Measurements from ENCODE around the gene ISYNA1. TPM values are rescaled to one million over a fixed set of nuclear protein-coding genes. Genes with fewer than 3 reads are reported as not detected.

The ISYNA1 gene
- total RNA-seq, 1 experiment from 2014 or later = 6.8 TPM

- DNase-seq (ENCODE audit: unreplicated experiment) = no peak
- no peak for TF ChIP-seq CTCF (IDR thresholded peaks at IDR 0.05; ENCODE audit: unreplicated experiment)
- Mint-ChIP-seq H3K36me3 (ENCODE audit: insufficient read depth, unreplicated experiment) (no peaks in the 10 kb centered on the region), H3K4me3 (ENCODE audit: unreplicated experiment) (no peak overlapping the region), H3K27me3 (ENCODE audit: insufficient read depth, unreplicated experiment) (no peaks in the 10 kb centered on the region), H3K4me1 (ENCODE audit: insufficient read depth, unreplicated experiment) (peaks cover 15% of the 10 kb centered on the region), H3K9me3 (ENCODE audit: unreplicated experiment) (no peaks in the 10 kb centered on the region), H3K27ac (ENCODE audit: low read depth, unreplicated experiment) (no peak overlapping the region)
- no TSS peak for BruUV-seq (replicated peaks)
- ChIA-PET CTCF (no interaction called here), POLR2A (no interaction called here)
- intact Hi-C loops (cut with micrococcal nuclease) = no loop called here
Measured at GRCh38 chr19:18427080-18427742, 10.7 kb downstream of the ISYNA1 start.

- POLR2A ChIA-PET = interaction anchor here (0.6 kb wide), 1 partner anchor 12 kb away, joined by 3 read pairs; no protein-coding TSS in a partner anchor
- no peaks in the 10 kb centered on the region for H3K36me3 Mint-ChIP-seq (ENCODE audit: insufficient read depth, unreplicated experiment)
- no TSS peak for BruUV-seq (replicated peaks)
- H3K4me1 Mint-ChIP-seq (ENCODE audit: insufficient read depth, unreplicated experiment) = peaks cover 21% of the 10 kb centered on the region
- no peak overlapping the region for H3K4me3 Mint-ChIP-seq (ENCODE audit: unreplicated experiment)
- TF ChIP-seq CTCF (IDR thresholded peaks at IDR 0.05; ENCODE audit: unreplicated experiment) = no peak
- H3K27ac Mint-ChIP-seq (ENCODE audit: low read depth, unreplicated experiment) = no peak overlapping the region
- CTCF ChIA-PET = interaction anchor here (0.6 kb wide), 2 partner anchors 24 to 76 kb away, joined by 3 to 4 read pairs; no protein-coding TSS in a partner anchor
- H3K9me3 Mint-ChIP-seq (ENCODE audit: unreplicated experiment) = no peaks in the 10 kb centered on the region
- intact Hi-C loops (cut with micrococcal nuclease) = no loop called here
- DNase-seq (ENCODE audit: unreplicated experiment) = no peak
- H3K27me3 Mint-ChIP-seq (ENCODE audit: insufficient read depth, unreplicated experiment) = no peaks in the 10 kb centered on the region
Measured at GRCh38 chr19:18426416-18426767, 11.5 kb downstream of the ISYNA1 start.

- Mint-ChIP-seq H3K4me3 (ENCODE audit: unreplicated experiment) (no peak overlapping the region), H3K36me3 (ENCODE audit: insufficient read depth, unreplicated experiment) (no peaks in the 10 kb centered on the region), H3K4me1 (ENCODE audit: insufficient read depth, unreplicated experiment) (peaks cover 26% of the 10 kb centered on the region), H3K27ac (ENCODE audit: low read depth, unreplicated experiment) (no peak overlapping the region), H3K9me3 (ENCODE audit: unreplicated experiment) (no peaks in the 10 kb centered on the region), H3K27me3 (ENCODE audit: insufficient read depth, unreplicated experiment) (no peaks in the 10 kb centered on the region)
- intact Hi-C loops (cut with micrococcal nuclease) = no loop called here
- ChIA-PET CTCF (interaction anchor here (0.6 to 1.0 kb wide), 5 partner anchors 15 to 89 kb away, joined by 3 to 4 read pairs (median 3); partner anchors contain the start of gene GDF15), POLR2A (interaction anchor here (0.6 to 0.7 kb wide), 2 partner anchors 13 to 145 kb away, joined by 3 read pairs; no protein-coding TSS in a partner anchor)
- no peak for TF ChIP-seq CTCF (IDR thresholded peaks at IDR 0.05; ENCODE audit: unreplicated experiment)
- no TSS peak for BruUV-seq (replicated peaks)
- DNase-seq (ENCODE audit: unreplicated experiment) = no peak
Measured at GRCh38 chr19:18425515-18426415, 12.2 kb downstream of the ISYNA1 start.

GRCh38 chr19:18424890-18425514 lies 12.9 kb downstream of the ISYNA1 start:
- intact Hi-C loops (cut with micrococcal nuclease) = no loop called here
- no peaks in the 10 kb centered on the region for H3K9me3 Mint-ChIP-seq (ENCODE audit: unreplicated experiment)
- no peaks in the 10 kb centered on the region for H3K27me3 Mint-ChIP-seq (ENCODE audit: insufficient read depth, unreplicated experiment)
- ChIA-PET POLR2A (interaction anchor here (0.7 kb wide), 1 partner anchor 145 kb away, joined by 3 read pairs; no protein-coding TSS in a partner anchor), CTCF (interaction anchor here (0.6 to 1.0 kb wide), 4 partner anchors 15 to 90 kb away, joined by 3 to 4 read pairs (median 3); partner anchors contain the start of gene GDF15)
- H3K36me3 Mint-ChIP-seq (ENCODE audit: insufficient read depth, unreplicated experiment) = peaks cover 6% of the 10 kb centered on the region
- H3K27ac Mint-ChIP-seq (ENCODE audit: low read depth, unreplicated experiment) = no peak overlapping the region
- BruUV-seq (replicated peaks) = no TSS peak
- no peak for DNase-seq (ENCODE audit: unreplicated experiment)
- peaks cover 26% of the 10 kb centered on the region for H3K4me1 Mint-ChIP-seq (ENCODE audit: insufficient read depth, unreplicated experiment)
- H3K4me3 Mint-ChIP-seq (ENCODE audit: unreplicated experiment) = no peak overlapping the region
- TF ChIP-seq CTCF (IDR thresholded peaks at IDR 0.05; ENCODE audit: unreplicated experiment) = no peak
